MM.1S (cell line): Measurements from ENCODE around the gene HARS1.

ENCODE experiments used
- CTCF ChIP-seq: fragments of 300-600 bp; sonication (generic); IDR thresholded peaks from 2 replicates; pipeline ENCODE4 v1.5.1; 2016; ENCODE audit warnings: antibody characterized with exemption, low read length, mixed read lengths
- EZH2 ChIP-seq: fragments of 300-600 bp; sonication (generic); optimal IDR thresholded peaks from 2 replicates; pipeline ENCODE3; 2017; ENCODE audit warnings: low read depth, mild to moderate bottlenecking, antibody characterized with exemption, low read length, mixed read lengths
- EZH2phosphoT487 ChIP-seq: fragments of 300-600 bp; sonication (generic); IDR thresholded peaks from 2 replicates; pipeline ENCODE4 v1.6.1; 2018; ENCODE audit warnings: antibody characterized with exemption, low read length

GRCh38 chr5:140700177-140701144, 9.3 kb upstream of the HARS1 start, which contains the start of gene ZMAT2:
- no peak for TF ChIP-seq CTCF
- TF ChIP-seq EZH2 = no peak
- no peak for TF ChIP-seq EZH2phosphoT487
